CD4-positive, alpha-beta T cell treated with Interleukin-6 at 100 ng/mL for 8 hours (primary cell): ENCODE results near the gene TTBK1.

Experiments
- DNase-seq: peaks from one replicate; pipeline ENCODE4 v3.0.0-alpha.2; 2020; ENCODE audit warnings: mixed read lengths, low spot score

Gene TTBK1

GRCh38 chr6:43273707-43274106 lies 30.4 kb downstream of the TTBK1 start:
- no peak for DNase-seq

DNA sequence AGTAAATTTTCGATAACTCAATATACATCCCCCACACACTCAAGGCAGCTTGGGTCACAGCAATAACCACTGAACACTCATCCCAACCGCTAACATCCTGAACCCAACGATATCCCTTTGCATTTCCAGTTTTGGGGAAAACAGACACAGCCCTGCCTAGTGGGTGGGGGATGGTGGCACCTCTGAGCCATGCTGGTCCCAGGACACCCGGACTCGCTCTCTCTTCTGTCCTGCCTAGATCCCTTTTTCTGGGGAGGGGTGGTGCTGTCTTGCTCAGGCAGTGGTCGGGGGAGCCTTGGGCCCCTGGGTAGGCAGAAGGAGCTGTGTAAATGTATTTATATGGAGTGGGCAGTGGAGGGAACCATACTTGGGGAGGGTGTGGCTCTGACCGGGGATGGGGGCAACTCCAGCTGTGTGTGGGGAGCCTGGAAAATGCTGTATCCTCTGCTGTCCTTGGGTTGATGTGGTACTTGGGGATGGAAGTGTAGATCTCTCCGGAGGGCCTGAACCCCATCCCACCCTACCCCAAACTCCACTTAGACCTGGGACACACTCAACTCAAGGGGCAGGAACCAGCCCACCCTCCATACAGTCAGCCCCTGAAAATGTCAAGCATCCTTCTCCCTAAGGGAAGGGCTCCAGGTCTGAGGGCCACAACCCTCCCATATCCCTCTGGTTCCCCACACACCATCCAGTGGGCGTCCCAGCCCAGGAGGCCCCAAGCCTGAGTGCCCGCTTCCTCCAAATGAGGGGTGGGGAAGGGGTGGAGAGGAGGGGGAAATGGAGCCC lies 31.0 kb downstream of the TTBK1 start:
- no peak for DNase-seq

DNA sequence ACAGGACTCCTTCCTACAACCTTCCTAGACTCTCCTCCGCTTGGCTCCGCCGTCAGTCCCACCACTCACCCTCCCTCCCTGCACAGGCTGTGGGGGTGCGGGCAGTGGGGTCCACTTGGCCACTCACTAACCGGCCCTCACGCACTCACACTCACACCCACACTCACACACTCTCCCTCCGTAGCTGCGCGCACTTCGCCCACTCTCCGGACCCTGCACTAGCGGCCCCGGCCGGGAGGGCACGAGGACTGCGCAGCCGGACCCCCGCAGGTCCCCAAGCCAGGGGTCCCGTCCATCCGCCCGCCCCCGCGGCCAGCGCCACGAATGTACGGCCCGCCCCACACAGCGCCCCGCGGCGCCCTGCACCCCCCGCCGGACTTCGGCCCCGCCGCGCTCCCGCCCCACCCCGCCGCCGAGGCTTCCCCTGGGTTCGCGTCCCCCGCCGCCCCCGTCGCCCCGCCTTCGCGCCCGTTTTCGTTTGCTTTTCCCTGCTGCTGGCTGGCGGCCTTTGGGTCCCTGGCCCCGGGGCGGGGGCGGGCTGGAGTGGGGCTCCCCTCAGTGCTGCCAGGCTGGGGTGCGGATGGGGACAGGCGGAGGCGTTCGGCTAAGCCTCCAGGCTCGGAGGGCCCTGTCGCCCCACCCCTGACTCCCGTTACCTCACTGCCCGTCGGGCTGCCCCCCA lies 31.8 kb downstream of the TTBK1 start:
- peak; percentile 5 for DNase-seq

DNA sequence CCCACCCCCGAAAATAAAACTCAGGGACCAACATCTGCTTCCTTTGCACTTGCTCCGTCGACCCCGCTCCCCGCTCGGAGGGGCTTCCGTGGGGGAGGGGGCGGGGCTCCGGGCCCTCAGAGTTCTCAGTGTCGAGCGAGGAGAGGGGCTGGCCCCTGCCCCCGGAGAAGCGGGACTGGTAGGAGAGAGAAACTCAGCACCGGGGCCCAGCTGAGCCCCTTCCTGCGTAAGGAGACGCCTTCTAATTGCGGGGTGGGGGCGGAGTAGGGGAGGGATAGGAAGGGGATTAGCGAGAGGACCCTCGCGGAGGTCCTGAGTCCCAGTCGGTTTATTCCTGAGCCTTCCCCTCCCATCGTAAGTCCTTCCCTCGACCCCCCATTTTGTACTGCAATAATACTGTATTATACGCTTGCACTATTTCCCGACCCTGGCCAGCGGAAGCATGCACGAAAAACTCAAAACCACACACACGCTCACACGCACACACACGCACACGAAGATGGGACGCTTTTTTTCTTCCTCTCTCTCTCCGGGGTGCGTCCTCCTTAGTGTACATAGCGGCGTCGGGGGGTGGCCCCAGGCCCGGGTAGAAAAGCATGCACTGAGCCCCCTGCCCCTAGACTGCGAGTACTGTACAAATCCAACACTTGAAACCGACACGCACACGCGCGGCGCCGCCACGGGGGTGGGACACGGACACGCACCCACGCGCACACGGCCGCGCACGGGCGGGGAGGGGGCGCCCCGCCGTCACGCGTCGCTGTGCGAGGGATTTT lies 32.7 kb downstream of the TTBK1 start:
- DNase-seq, result peak; percentile 36

DNA sequence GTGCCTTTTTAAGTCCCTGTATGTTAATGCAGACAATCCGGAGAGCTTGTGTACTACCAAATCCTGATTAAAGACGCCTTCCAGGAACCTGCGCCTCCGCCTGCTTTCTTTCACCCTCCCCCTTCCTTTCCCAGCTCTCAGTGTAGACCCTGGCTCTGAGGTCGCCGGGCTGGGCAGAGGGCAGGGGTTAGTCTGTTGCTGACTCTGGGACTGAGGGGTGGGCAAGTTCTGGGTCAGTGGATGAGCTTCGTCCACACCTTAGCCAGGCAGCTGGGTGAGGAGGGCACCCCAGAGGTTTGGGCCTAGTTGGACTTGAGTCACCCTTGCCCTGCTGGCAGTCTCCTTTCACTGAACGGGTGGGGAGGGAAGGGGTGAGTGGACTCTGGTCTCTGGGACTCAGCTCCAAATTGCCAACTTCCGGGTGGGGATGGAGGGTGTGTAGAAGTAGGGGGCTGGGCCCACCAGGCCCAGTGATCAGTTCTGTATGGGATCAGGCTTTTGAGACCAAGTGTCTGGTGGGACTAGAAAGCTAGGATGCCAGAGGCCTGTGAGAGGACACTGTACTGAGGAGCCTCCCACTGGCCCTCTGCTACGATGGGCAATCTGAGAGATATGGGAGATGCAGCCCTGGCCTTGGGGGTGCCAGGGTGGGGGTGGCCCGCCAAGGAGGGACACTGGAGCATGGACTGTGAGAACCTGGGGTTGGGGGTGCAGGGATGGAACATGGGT lies 33.5 kb downstream of the TTBK1 start:
- DNase-seq, result no peak

GRCh38 chr6:43277306-43277642 lies 34.0 kb downstream of the TTBK1 start:
- no peak for DNase-seq

DNA sequence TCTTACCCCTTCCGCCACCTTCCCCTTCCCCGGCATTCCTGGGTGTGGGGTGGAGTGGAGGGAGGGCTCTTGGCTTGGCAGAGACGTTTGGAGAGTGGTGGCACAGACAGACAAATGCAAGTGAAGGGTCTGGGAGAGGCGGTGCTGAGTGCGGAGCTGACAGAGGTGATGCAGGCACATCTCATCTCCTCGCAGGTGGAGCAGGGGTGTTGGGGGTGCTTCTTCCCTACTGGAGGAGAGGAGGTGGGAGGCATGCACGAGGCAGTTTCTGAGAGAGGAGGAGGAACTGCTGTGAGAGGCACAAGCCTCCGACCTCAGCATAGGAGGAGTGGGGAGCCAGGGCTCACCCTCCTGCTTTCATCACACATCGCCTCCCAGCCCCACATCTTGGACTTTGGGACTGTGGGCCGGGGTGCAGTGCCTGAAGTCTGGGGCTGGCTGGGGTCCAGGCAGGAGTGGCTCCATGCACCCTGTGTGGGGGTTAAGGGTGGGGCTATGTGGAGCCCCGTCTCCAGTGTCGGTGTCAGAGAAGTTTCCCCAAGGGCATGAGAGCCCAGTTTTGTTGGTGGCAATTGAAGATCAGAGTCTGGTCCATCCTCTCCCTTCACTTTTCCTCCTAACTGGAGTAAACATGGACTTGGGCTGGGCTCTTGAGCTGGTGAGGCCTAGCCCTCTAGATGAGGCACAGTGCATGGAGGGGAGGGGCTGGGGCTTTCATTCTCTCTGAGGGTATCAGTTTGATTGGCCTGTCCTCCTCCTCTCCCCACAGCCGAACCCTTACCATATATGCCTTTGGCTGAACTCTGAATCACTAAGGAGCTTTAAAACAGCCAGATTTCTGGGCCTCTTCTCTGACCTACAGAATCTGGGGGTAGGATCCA lies 34.6 kb downstream of the TTBK1 start:
- no peak for DNase-seq

DNA sequence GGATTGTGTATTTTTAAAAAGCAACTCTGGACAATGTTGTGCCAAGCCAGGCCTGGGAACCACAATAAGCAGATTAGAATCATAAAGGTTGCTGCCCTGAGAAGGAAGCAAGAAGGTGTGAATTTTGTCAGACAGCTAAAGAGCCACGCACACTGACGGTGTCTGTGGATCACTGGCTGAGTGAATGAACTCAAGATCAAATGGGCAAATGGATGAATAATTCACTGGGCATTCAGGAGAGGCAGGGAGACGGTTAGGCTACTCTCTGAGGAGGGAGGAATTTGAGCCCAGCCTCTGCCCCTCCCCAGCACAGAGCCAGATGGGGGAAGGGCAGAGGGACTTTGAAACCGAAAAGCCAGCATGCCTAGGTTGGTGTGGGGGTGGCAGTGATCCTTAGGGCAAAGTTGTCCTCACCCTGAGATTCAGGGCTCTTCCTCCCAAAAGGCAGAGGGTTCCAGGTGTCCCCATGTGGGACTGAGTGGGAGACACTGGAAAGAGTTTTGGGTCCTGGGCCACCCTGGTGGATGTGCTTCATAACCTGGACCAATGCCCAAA lies 35.3 kb downstream of the TTBK1 start:
- DNase-seq, result no peak

DNA sequence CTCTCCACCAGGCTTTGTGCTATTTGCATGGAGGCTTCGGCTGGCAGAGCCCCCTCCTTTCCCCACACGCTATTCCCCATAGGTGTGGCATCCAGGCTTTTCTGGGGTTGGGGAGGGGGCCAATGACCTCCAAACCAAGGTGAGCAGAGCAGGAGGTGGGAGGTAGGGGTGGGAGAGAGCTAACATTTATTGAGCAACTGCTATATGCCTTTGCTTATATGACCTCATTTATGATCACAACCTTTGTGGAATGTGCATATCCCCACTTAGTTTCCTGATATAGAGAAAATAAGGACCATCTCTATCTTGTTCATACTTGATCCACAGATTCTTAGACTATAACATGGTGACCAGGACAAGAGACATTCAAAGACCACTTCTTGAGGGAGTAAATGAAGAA lies 37.0 kb downstream of the TTBK1 start:
- no peak for DNase-seq

GRCh38 chr6:43282060-43282459 lies 38.8 kb downstream of the TTBK1 start:
- DNase-seq, result no peak

DNA sequence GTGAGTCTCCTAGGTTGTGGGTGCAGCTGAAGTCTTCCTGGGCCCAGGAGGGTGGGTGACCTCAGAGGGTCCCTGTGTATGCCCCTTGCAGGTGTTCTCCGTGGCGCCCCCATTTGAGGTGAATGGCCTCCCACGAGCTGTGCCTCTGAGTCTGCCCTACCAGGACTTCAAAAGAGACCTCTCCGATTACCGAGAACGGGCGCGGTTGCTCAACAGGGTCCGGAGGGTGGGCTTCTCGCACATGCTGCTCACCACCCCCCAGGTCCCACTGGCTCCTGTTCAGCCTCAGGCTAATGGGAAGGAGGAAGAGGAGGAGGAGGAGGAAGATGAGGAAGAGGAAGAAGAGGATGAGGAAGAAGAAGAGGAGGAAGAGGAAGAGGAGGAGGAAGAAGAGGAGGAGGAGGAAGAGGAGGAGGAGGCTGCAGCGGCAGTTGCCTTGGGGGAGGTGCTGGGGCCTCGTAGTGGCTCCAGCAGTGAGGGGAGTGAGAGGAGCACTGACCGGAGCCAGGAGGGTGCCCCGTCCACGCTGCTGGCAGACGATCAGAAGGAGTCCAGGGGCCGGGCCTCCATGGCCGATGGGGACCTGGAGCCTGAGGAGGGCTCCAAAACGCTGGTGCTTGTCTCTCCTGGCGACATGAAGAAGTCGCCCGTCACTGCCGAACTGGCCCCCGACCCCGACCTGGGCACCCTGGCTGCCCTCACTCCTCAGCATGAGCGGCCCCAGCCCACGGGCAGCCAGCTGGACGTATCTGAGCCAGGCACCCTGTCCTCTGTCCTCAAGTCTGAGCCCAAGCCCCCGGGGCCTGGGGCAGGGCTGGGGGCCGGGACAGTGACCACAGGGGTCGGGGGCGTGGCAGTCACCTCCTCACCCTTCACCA lies 39.6 kb downstream of the TTBK1 start:
- no peak for DNase-seq

DNA sequence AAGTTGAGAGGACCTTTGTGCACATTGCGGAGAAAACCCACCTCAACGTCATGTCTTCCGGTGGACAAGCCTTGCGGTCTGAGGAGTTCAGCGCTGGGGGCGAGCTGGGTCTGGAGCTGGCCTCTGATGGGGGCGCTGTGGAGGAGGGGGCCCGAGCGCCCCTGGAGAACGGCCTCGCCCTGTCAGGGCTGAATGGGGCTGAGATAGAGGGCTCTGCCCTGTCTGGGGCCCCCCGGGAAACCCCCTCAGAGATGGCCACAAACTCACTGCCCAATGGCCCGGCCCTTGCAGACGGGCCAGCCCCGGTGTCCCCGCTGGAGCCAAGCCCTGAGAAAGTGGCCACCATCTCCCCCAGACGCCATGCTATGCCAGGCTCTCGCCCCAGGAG lies 40.2 kb downstream of the TTBK1 start:
- no peak for DNase-seq

GRCh38 chr6:43283905-43284304 lies 40.6 kb downstream of the TTBK1 start:
- DNase-seq, result no peak

DNA sequence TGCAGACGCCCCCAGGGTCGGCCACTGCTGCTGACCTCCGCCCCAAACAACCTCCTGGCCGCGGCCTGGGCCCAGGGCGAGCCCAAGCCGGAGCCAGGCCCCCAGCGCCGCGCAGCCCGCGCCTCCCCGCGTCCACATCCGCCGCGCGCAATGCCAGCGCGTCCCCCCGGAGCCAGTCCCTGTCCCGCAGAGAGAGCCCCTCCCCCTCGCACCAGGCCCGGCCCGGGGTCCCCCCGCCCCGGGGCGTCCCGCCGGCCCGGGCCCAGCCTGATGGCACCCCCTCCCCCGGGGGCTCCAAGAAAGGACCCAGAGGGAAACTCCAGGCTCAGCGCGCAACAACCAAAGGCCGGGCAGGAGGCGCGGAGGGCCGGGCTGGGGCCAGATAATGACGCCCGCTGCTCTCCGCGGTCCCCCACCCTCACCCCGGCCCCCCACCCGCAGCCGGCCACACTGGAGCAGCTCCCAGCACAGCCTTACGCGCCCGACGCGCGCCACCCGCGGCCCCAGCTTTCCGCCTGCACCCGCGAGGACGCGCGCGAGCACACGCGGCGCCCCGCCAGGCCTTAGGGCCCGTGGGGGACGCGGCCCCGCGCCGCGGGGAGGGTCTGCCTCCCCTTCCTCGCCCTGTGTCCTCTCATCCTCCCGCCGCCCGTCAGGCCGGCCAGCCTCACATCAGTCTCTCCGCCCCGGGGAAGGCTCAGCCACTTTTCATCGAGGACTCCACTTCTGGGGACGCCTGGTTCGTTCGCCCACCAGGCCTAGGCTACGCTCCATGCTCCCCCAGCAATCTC lies 41.9 kb downstream of the TTBK1 start:
- DNase-seq, result no peak

DNA sequence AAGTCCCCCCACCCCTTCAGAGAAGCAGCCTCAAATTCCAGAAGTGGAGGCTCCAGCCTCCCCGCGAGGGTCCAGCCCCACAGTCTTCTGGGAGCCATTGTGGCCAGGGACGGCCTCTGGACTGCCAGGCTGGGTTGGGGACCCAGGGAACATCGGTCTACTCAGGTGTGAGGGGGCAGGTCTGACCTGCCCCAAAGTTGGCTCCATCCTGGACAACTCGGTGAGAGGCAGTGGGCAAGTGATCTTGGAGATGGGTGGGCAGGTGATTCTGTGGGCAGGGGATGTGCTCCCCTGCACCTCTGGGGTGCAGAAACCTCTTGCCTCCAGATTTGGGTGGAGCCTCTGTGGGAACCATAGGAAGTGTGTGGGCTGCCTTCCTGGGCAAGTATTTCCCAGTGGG lies 42.6 kb downstream of the TTBK1 start:
- no peak for DNase-seq

- DNase-seq, result no peak
These were observed 43.2 kb downstream of the TTBK1 start for GRCh38 chr6:43286456-43286979.

- no peak for DNase-seq
These were observed 43.9 kb downstream of the TTBK1 start for GRCh38 chr6:43286980-43287716.
